GM12878 (cell line): ENCODE results near the gene CSNK1G3. TPM values are rescaled to one million over a fixed set of nuclear protein-coding genes. Genes with fewer than 3 reads are reported as not detected.

ENCODE experiments used
- ATAC-seq: fragments of 200-7000 bp; cut with Tn5 transposase; 3 replicates; pipeline ENCODE4 v1.9.1; 2020; ENCODE audit warnings: mild to moderate bottlenecking, moderate library complexity
- BruUV-seq: library from RNA; stranded (reverse); fragments of 400-500 nt; replicated peaks from 2 replicates; lab custom pipeline; 2021; lab: Mats Ljungman, UMichigan
- CTCF ChIA-PET: fragments of 300-600 bp; sonication (Branson Sonifier 250); formaldehyde crosslinking; extraction: SDS; loops from one replicate; lab custom pipeline; 2021; ENCODE audit warnings: inconsistent platforms; lab: Yijun Ruan, JAX
- POLR2A ChIA-PET: fragments of 350-600 bp; formaldehyde crosslinking; extraction: SDS; loops from one replicate; lab custom pipeline; 2021; ENCODE audit warnings: inconsistent platforms; lab: Charles Lee
- RAD21 ChIA-PET: fragments of 300-600 bp; sonication (Branson Sonifier 250); formaldehyde crosslinking; loops from one replicate; lab custom pipeline; 2023; ENCODE audit warnings: antibody characterized with exemption; ENCODE audit not compliant: unreplicated experiment; lab: Charles Lee
- SMC1A ChIA-PET: fragments of 300-600 bp; sonication (Branson Sonifier 250); formaldehyde crosslinking; loops from one replicate; lab custom pipeline; 2023; ENCODE audit not compliant: unreplicated experiment, uncharacterized antibody; lab: Charles Lee
- DNase-seq: peaks from one replicate; pipeline ENCODE4 v3.0.0-alpha.2; 2011; ENCODE audit warnings: low read depth, low spot score
- FAIRE-seq: peaks from 3 replicates; lab custom pipeline; 2011; peaks lifted over from hg19 to GRCh38; lab: Jason Lieb, UNC
- H2AFZ ChIP-seq: 2 replicates; pipeline ENCODE4 v1.6.0; 2011; ENCODE audit warnings: low read depth, low read length, control low read depth; ENCODE audit not compliant: control insufficient read depth
- H3K27ac ChIP-seq: 2 replicates; pipeline ENCODE4 v1.5.1; 2011; ENCODE audit warnings: control low read depth; ENCODE audit not compliant: control insufficient read depth, insufficient read depth
- H3K27me3 ChIP-seq, 2 experiments: replicated peaks in 1 of 2; 2 replicates each; pipeline versions ENCODE4 v1.6.0 to v1.6.1; 2011; ENCODE audit warnings: low read length in 1 of 2; ENCODE audit not compliant: control insufficient read depth in 2 of 2, insufficient read depth in 2 of 2
- H3K36me3 ChIP-seq, 2 experiments: 2 replicates each; pipeline ENCODE4 v1.5.1; 2011; ENCODE audit warnings: low read length in 1 of 2; ENCODE audit not compliant: control insufficient read depth in 2 of 2, insufficient read depth in 2 of 2
- H3K4me1 ChIP-seq: 2 replicates; pipeline ENCODE4 v1.6.1; 2011; ENCODE audit warnings: mild to moderate bottlenecking, low read length, moderate library complexity, mixed read lengths; ENCODE audit not compliant: control insufficient read depth, insufficient read depth
- H3K4me2 ChIP-seq: 2 replicates; pipeline ENCODE4 v1.6.0; 2011; ENCODE audit warnings: control low read depth; ENCODE audit not compliant: control insufficient read depth, insufficient read depth
- H3K4me3 ChIP-seq: fragments of 200-600 bp; sonication (generic); 2 replicates; pipeline ENCODE4 v1.5.1; 2016
- H3K79me2 ChIP-seq: 2 replicates; pipeline ENCODE4 v1.6.0; 2011; ENCODE audit warnings: low read length; ENCODE audit not compliant: control insufficient read depth, insufficient read depth
- H3K9ac ChIP-seq: 2 replicates; pipeline ENCODE4 v1.8.0; 2011; ENCODE audit warnings: low read length, control low read depth, mixed read lengths; ENCODE audit not compliant: control insufficient read depth, insufficient read depth
- H3K9me3 ChIP-seq: replicated peaks from 3 replicates; pipeline ENCODE4 v1.5.1; 2011; ENCODE audit warnings: mild to moderate bottlenecking, low read length; ENCODE audit not compliant: control insufficient read depth, insufficient read depth
- H4K20me1 ChIP-seq: 2 replicates; pipeline ENCODE4 v1.6.0; 2011; ENCODE audit not compliant: control insufficient read depth, insufficient read depth
- ASH2L ChIP-seq: fragments of 300-600, 200-600 bp; sonication (generic); IDR thresholded peaks from 2 replicates; pipeline ENCODE4 v1.6.1; 2017; ENCODE audit warnings: low read depth, mild to moderate bottlenecking, borderline replicate concordance
- ATF7 ChIP-seq: fragments of 450-650 bp; IDR thresholded peaks from 2 replicates; pipeline ENCODE4 v1.6.1; 2016; ENCODE audit warnings: low read depth, mild to moderate bottlenecking
- CEBPB ChIP-seq, 2 experiments: fragments of 150-350 bp in 1 of 2; IDR thresholded peaks; 2 replicates each; pipeline ENCODE4 v1.6.1; 2012 to 2014; ENCODE audit warnings: low read depth in 2 of 2, low read length in 2 of 2, borderline replicate concordance in 1 of 2, inconsistent platforms in 1 of 2
- CREB1 ChIP-seq: IDR thresholded peaks from 2 replicates; pipeline ENCODE4 v1.6.1; 2012; ENCODE audit warnings: low read depth, mild to moderate bottlenecking, inconsistent platforms
- IKZF1 ChIP-seq: fragments of 450-650 bp; conservative IDR thresholded peaks from 2 replicates; pipeline ENCODE4 v1.6.1; 2017; ENCODE audit warnings: antibody characterized with exemption, mild to moderate bottlenecking
- IRF4 ChIP-seq: IDR thresholded peaks from 2 replicates; pipeline ENCODE4 v1.6.1; 2011; ENCODE audit warnings: low read depth, low read length
- KDM1A ChIP-seq: fragments of 200-600 bp; sonication (generic); IDR thresholded peaks from 2 replicates; pipeline ENCODE4 v1.6.1; 2016; ENCODE audit warnings: borderline replicate concordance
- NFYA ChIP-seq: IDR thresholded peaks from 2 replicates; pipeline ENCODE4 v1.6.1; 2011; ENCODE audit warnings: low read depth, mild to moderate bottlenecking, low read length, improper control_type of control experiment, borderline replicate concordance
- SREBF1 ChIP-seq: IDR thresholded peaks from 2 replicates; pipeline ENCODE4 v1.6.1; 2012; ENCODE audit warnings: mild to moderate bottlenecking, low read length
- STAT1 ChIP-seq: fragments of 450-650 bp; conservative IDR thresholded peaks from 2 replicates; pipeline ENCODE4 v1.6.1; 2014; ENCODE audit warnings: antibody characterized with exemption, mild to moderate bottlenecking
- ZNF207 ChIP-seq: fragments of 450-650 bp; IDR thresholded peaks from 2 replicates; pipeline ENCODE4 v1.6.1; 2014; ENCODE audit warnings: antibody characterized with exemption, mild to moderate bottlenecking, borderline replicate concordance
- WGBS: methylation state at CpG from one replicate; pipeline ENCODE4 v1.1.6; 2016; ENCODE audit warnings: low lambda C conversion rate; ENCODE audit not compliant: insufficient replicate concordance, insufficient coverage; ENCODE audit errors: missing lambda C conversion rate; 5-methylcytosine and 5-hydroxymethylcytosine counted together
- in situ Hi-C: fragments of 300-500 bp; cut with MboI; formaldehyde crosslinking; loops from 9 replicates; pipeline ENCODE4 v1.14.3; 2018; ENCODE audit warnings: mixed read lengths
- intact Hi-C: fragments of 100-400 bp; cut with micrococcal nuclease; formaldehyde crosslinking; loops from one replicate; pipeline ENCODE4 v1.14.2; 2022; ENCODE audit not compliant: unreplicated experiment
- polyA plus RNA-seq, 11 experiments: library from polyadenylated mRNA; depleted of rRNA in 4 of 11; unstranded in 6 of 11; stranded (reverse) in 5 of 11; fragments of >200 nt; fragmentation: Nextera tagmentation in 4 of 11; fragmentation: Illumina TruSeq in 1 of 11; extraction: Ambion mirVana in 4 of 11; extraction: Trizol in 1 of 11; gene quantifications; 1 replicate in 1 of 11; 2 replicates in 10 of 11; pipeline versions ENCODE4 v1.2.1 to v1.2.3, GENCODE V29; 2011 to 2016; ENCODE audit warnings: inconsistent platforms in 2 of 11, missing spikeins in 2 of 11, low read depth in 1 of 11
- total RNA-seq, 4 experiments: library from RNA; depleted of rRNA in 3 of 4; stranded (reverse); fragments of >200 nt in 3 of 4; fragmentation: Illumina TruSeq in 1 of 4; extraction: Trizol in 1 of 4; gene quantifications; 2 replicates each; pipeline versions ENCODE4 v1.2.1 to v1.2.3, GENCODE V29; 2013 to 2021
- TF ChIP-seq, protein P1 (sequence below): fragments of 450-650 bp; IDR thresholded peaks from 2 replicates; pipeline ENCODE4 v1.6.1; 2017; ENCODE audit warnings: mild to moderate bottlenecking, low read depth, inconsistent platforms; ENCODE audit not compliant: poor library complexity, severe bottlenecking
- TF ChIP-seq, protein P2 (sequence below): IDR thresholded peaks from 2 replicates; pipeline ENCODE4 v1.6.1; 2012; ENCODE audit warnings: low read depth, low read length, improper control_type of control experiment
- TF ChIP-seq, protein P3 (sequence below): fragments of 450-650 bp; formaldehyde crosslinking; IDR thresholded peaks from 2 replicates; pipeline ENCODE4 v1.4.0; 2020; ENCODE audit warnings: mild to moderate bottlenecking, moderate library complexity
- TF ChIP-seq, protein P4 (sequence below): fragments of 450-650 bp; IDR thresholded peaks from 2 replicates; pipeline ENCODE4 v1.6.1; 2016; ENCODE audit warnings: mild to moderate bottlenecking

Gene CSNK1G3
- total and polyA plus RNA-seq, 10 of the 15 experiments (the other 5 are each of a cell fraction or from before 2014, with no cell fraction given): 7.4 to 24.1 (median 17.9) TPM

DNA sequence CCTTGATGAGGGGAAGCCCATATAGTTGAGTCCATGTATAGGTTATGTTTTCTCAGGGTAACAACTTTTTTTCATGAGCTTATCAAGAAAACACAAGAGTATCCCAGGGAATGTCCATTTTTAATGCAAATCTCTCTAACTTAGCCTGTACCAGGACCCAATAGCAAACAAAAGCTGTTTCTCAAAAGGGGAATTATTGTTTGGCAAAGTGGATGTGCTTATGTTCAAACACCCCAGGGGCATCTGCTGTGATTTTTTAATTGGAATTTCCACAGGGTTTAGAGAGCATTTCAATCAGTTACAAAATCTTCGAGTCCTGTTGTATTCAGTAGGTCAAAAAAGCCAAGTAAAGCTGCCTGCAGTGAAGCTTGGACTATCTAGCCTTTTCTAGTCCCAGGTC is 33.4 kb upstream of the CSNK1G3 start:
- CTCF ChIA-PET: interaction anchor here (1.3 to 1.6 kb wide), 2 partner anchors 37 to 55 kb away, joined by 3 read pairs; partner anchors contain the start of gene CEP120
- SMC1A ChIA-PET: no interaction called here
- FAIRE-seq (no peak), ATAC-seq (no peak), DNase-seq (no peak)
- in situ Hi-C loops (no loop called here), intact Hi-C loops (no loop called here)
- Histone ChIP-seq H3K27me3 (no peaks in the 10 kb centered on the region; a peak in 2 of 4 replicates), H3K9ac (no peak overlapping the region), H2AFZ (no peak overlapping the region), H3K27ac (no peak overlapping the region), H3K4me1 (no peaks in the 10 kb centered on the region), H3K4me2 (no peak overlapping the region), H3K36me3 (no peaks in the 10 kb centered on the region), H3K9me3 (no peaks in the 10 kb centered on the region; the same call in 2 of the 3 replicates), H3K4me3 (no peak overlapping the region), H4K20me1 (no peaks in the 10 kb centered on the region), H3K79me2 (no peaks in the 10 kb centered on the region)
- WGBS: 27% methylated on average over 1 of the region's 1 CpG
- no TSS peak for BruUV-seq
- RAD21 ChIA-PET: no interaction called here
- POLR2A ChIA-PET: no interaction called here
- TF ChIP-seq IKZF1 (no peak), IRF4 (no peak), CREB1 (no peak), ASH2L (no peak), NFYA (no peak), SREBF1 (no peak), ZNF207 (no peak), CEBPB (IDR thresholded peaks at IDR 0.05; ENCODE audit: borderline replicate concordance in 1 of 2, low read depth in 2 of 2, low read length in 2 of 2) (no peak), ATF7 (no peak), STAT1 (no peak), KDM1A (no peak)
- TF ChIP-seq, protein P1, sequence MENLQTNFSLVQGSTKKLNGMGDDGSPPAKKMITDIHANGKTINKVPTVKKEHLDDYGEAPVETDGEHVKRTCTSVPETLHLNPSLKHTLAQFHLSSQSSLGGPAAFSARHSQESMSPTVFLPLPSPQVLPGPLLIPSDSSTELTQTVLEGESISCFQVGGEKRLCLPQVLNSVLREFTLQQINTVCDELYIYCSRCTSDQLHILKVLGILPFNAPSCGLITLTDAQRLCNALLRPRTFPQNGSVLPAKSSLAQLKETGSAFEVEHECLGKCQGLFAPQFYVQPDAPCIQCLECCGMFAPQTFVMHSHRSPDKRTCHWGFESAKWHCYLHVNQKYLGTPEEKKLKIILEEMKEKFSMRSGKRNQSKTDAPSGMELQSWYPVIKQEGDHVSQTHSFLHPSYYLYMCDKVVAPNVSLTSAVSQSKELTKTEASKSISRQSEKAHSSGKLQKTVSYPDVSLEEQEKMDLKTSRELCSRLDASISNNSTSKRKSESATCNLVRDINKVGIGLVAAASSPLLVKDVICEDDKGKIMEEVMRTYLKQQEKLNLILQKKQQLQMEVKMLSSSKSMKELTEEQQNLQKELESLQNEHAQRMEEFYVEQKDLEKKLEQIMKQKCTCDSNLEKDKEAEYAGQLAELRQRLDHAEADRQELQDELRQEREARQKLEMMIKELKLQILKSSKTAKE: no peak
- TF ChIP-seq, protein P2, sequence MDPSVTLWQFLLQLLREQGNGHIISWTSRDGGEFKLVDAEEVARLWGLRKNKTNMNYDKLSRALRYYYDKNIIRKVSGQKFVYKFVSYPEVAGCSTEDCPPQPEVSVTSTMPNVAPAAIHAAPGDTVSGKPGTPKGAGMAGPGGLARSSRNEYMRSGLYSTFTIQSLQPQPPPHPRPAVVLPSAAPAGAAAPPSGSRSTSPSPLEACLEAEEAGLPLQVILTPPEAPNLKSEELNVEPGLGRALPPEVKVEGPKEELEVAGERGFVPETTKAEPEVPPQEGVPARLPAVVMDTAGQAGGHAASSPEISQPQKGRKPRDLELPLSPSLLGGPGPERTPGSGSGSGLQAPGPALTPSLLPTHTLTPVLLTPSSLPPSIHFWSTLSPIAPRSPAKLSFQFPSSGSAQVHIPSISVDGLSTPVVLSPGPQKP: no peak
- TF ChIP-seq, protein P3, sequence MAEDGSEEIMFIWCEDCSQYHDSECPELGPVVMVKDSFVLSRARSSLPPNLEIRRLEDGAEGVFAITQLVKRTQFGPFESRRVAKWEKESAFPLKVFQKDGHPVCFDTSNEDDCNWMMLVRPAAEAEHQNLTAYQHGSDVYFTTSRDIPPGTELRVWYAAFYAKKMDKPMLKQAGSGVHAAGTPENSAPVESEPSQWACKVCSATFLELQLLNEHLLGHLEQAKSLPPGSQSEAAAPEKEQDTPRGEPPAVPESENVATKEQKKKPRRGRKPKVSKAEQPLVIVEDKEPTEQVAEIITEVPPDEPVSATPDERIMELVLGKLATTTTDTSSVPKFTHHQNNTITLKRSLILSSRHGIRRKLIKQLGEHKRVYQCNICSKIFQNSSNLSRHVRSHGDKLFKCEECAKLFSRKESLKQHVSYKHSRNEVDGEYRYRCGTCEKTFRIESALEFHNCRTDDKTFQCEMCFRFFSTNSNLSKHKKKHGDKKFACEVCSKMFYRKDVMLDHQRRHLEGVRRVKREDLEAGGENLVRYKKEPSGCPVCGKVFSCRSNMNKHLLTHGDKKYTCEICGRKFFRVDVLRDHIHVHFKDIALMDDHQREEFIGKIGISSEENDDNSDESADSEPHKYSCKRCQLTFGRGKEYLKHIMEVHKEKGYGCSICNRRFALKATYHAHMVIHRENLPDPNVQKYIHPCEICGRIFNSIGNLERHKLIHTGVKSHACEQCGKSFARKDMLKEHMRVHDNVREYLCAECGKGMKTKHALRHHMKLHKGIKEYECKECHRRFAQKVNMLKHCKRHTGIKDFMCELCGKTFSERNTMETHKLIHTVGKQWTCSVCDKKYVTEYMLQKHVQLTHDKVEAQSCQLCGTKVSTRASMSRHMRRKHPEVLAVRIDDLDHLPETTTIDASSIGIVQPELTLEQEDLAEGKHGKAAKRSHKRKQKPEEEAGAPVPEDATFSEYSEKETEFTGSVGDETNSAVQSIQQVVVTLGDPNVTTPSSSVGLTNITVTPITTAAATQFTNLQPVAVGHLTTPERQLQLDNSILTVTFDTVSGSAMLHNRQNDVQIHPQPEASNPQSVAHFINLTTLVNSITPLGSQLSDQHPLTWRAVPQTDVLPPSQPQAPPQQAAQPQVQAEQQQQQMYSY: no peak
- TF ChIP-seq, protein P4, sequence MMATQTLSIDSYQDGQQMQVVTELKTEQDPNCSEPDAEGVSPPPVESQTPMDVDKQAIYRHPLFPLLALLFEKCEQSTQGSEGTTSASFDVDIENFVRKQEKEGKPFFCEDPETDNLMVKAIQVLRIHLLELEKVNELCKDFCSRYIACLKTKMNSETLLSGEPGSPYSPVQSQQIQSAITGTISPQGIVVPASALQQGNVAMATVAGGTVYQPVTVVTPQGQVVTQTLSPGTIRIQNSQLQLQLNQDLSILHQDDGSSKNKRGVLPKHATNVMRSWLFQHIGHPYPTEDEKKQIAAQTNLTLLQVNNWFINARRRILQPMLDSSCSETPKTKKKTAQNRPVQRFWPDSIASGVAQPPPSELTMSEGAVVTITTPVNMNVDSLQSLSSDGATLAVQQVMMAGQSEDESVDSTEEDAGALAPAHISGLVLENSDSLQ: no peak
